Measurements from ENCODE around the gene GFM2.

- TF ChIP-seq, protein P1, sequence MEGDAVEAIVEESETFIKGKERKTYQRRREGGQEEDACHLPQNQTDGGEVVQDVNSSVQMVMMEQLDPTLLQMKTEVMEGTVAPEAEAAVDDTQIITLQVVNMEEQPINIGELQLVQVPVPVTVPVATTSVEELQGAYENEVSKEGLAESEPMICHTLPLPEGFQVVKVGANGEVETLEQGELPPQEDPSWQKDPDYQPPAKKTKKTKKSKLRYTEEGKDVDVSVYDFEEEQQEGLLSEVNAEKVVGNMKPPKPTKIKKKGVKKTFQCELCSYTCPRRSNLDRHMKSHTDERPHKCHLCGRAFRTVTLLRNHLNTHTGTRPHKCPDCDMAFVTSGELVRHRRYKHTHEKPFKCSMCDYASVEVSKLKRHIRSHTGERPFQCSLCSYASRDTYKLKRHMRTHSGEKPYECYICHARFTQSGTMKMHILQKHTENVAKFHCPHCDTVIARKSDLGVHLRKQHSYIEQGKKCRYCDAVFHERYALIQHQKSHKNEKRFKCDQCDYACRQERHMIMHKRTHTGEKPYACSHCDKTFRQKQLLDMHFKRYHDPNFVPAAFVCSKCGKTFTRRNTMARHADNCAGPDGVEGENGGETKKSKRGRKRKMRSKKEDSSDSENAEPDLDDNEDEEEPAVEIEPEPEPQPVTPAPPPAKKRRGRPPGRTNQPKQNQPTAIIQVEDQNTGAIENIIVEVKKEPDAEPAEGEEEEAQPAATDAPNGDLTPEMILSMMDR (IDR thresholded peaks at IDR 0.05 in 8 of 11, conservative IDR thresholded peaks at IDR 0.05 in 3 of 11) = no peak
- TF ChIP-seq POLR2A (IDR thresholded peaks at IDR 0.05) (no peak), POLR2AphosphoS5 (IDR thresholded peaks at IDR 0.05) (no peak)
Observed at GRCh38 chr5:74761241-74761640, 5.7 kb downstream of the GFM2 start.

Measured in spleen (tissue), 7 donors.